ENCODE results near the gene TMEM88.

TMEM88 gene

GRCh38 chr17:7843536-7844291 is 11.2 kb upstream of the TMEM88 start:
- peak; percentile 77 to 85 (median 82) for DNase-seq (ENCODE audit: low read depth in 4 of 4, low spot score in 1 of 4)

GRCh38 chr17:7844292-7845154 is 10.3 kb upstream of the TMEM88 start:
- peak in 2 of 4 experiments; percentile 75 to 78 for DNase-seq (ENCODE audit: low read depth in 4 of 4, low spot score in 1 of 4)

GRCh38 chr17:7845359-7846062 is 9.4 kb upstream of the TMEM88 start:
- DNase-seq (ENCODE audit: low read depth in 4 of 4, low spot score in 1 of 4) = no peak

- DNase-seq (ENCODE audit: low read depth in 4 of 4, low spot score in 1 of 4) = no peak
These were observed 8.7 kb upstream of the TMEM88 start for GRCh38 chr17:7846063-7846735.

- DNase-seq (ENCODE audit: low read depth in 4 of 4, low spot score in 1 of 4) = no peak
These were observed 7.9 kb upstream of the TMEM88 start for GRCh38 chr17:7846765-7847661.

GRCh38 chr17:7848131-7848579 is 6.7 kb upstream of the TMEM88 start:
- DNase-seq (ENCODE audit: low read depth in 4 of 4, low spot score in 1 of 4) = no peak

GRCh38 chr17:7848739-7849129 is 6.1 kb upstream of the TMEM88 start:
- no peak for DNase-seq (ENCODE audit: low read depth in 4 of 4, low spot score in 1 of 4)

GRCh38 chr17:7849130-7849750 is 5.6 kb upstream of the TMEM88 start:
- no peak for DNase-seq (ENCODE audit: low read depth in 4 of 4, low spot score in 1 of 4)

- no peak for DNase-seq (ENCODE audit: low read depth in 4 of 4, low spot score in 1 of 4)
These were observed 4.9 kb upstream of the TMEM88 start for GRCh38 chr17:7849751-7850504.

- no peak for DNase-seq (ENCODE audit: low read depth in 4 of 4, low spot score in 1 of 4)
These were observed 4.0 kb upstream of the TMEM88 start for GRCh38 chr17:7850701-7851437.

GRCh38 chr17:7851438-7852261 is 3.2 kb upstream of the TMEM88 start:
- DNase-seq (ENCODE audit: low read depth in 4 of 4, low spot score in 1 of 4) = peak; percentile 87 to 95 (median 90)

GRCh38 chr17:7852262-7852670 is 2.6 kb upstream of the TMEM88 start:
- DNase-seq (ENCODE audit: low read depth in 4 of 4, low spot score in 1 of 4) = no peak

- DNase-seq (ENCODE audit: low read depth in 4 of 4, low spot score in 1 of 4) = no peak
These were observed 1.8 kb upstream of the TMEM88 start for GRCh38 chr17:7852919-7853690.

- DNase-seq (ENCODE audit: low read depth in 4 of 4, low spot score in 1 of 4) = no peak
These were observed 1.2 kb upstream of the TMEM88 start for GRCh38 chr17:7853691-7854038.

- no peak for DNase-seq (ENCODE audit: low read depth in 4 of 4, low spot score in 1 of 4)
These were observed 638 bp upstream of the TMEM88 start for GRCh38 chr17:7854078-7854777.

GRCh38 chr17:7855660-7856010 is 769 bp downstream of the TMEM88 start:
- no peak for DNase-seq (ENCODE audit: low read depth in 4 of 4, low spot score in 1 of 4)
